ENCODE data around the gene LRIT3. TPM values are rescaled to one million over a fixed set of nuclear protein-coding genes. Genes with fewer than 3 reads are reported as not detected.

The LRIT3 gene
- total and polyA plus RNA-seq, 9 donors = 0.09 to 0.76 (median 0.21) TPM

- Histone ChIP-seq H3K4me1 (ENCODE audit: control insufficient read depth, insufficient read depth, low read length) (no peaks in the 10 kb centered on the region), H3K4me3 (ENCODE audit: low read length) (no peak overlapping the region), H3K36me3 (ENCODE audit: control insufficient read depth, insufficient read depth, low read length) (no peaks in the 10 kb centered on the region), H3K9me3 (replicated peaks; ENCODE audit: control insufficient read depth, low read depth, low read length) (no peaks in the 10 kb centered on the region), H3K27ac (ENCODE audit: low read length) (no peak overlapping the region), H3K27me3 (ENCODE audit: control insufficient read depth, insufficient read depth, low read length) (no peaks in the 10 kb centered on the region)
- DNase-seq = peak; percentile 13
Observed at GRCh38 chr4:109890076-109890475, 42.2 kb downstream of the LRIT3 start.

- H3K27me3 ChIP-seq (ENCODE audit: control insufficient read depth, insufficient read depth, low read length) = no peaks in the 10 kb centered on the region
- no peaks in the 10 kb centered on the region for H3K4me1 ChIP-seq (ENCODE audit: control insufficient read depth, insufficient read depth, low read length)
- DNase-seq = no peak
- H3K9me3 ChIP-seq (replicated peaks; ENCODE audit: control insufficient read depth, low read depth, low read length) = no peaks in the 10 kb centered on the region
- no peaks in the 10 kb centered on the region for H3K36me3 ChIP-seq (ENCODE audit: control insufficient read depth, insufficient read depth, low read length)
- no peak overlapping the region for H3K4me3 ChIP-seq (ENCODE audit: low read length)
- no peak overlapping the region for H3K27ac ChIP-seq (ENCODE audit: low read length)
- 93% methylated on average over 3 of the region's 8 CpGs for WGBS (ENCODE audit: insufficient coverage)
Observed at GRCh38 chr4:109902559-109903251, 54.8 kb downstream of the LRIT3 start.

- Histone ChIP-seq H3K4me3 (ENCODE audit: low read length) (no peak overlapping the region), H3K27me3 (ENCODE audit: control insufficient read depth, insufficient read depth, low read length) (no peaks in the 10 kb centered on the region), H3K27ac (ENCODE audit: low read length) (no peak overlapping the region), H3K9me3 (replicated peaks; ENCODE audit: control insufficient read depth, low read depth, low read length) (no peaks in the 10 kb centered on the region), H3K4me1 (ENCODE audit: control insufficient read depth, insufficient read depth, low read length) (no peaks in the 10 kb centered on the region), H3K36me3 (ENCODE audit: control insufficient read depth, insufficient read depth, low read length) (no peaks in the 10 kb centered on the region)
- no CpG with 5 or more reads among the region's 1 CpG for WGBS (ENCODE audit: insufficient coverage)
- DNase-seq = no peak
Observed at GRCh38 chr4:109908731-109909130, 60.8 kb downstream of the LRIT3 start.

DNA sequence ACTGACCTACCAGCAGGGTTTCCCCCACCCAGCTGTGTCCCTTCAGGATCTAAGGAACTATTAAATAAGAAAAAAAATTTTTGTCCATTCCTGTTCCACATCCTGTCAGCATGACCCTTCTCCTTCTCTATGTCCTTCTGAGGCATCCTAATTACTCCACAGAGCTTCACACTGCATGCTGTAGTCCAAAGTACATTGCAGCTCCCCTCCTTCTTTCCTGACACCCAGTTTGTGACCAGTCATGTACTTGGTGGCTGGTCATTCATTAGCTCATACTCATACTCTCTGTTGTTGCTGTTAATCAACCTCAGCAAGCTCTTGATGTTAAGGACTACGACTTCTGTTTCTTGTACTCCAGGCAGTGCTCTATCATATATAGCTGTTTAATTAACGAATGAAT lies 62.3 kb downstream of the LRIT3 start:
- H3K27me3 ChIP-seq (ENCODE audit: control insufficient read depth, insufficient read depth, low read length) = no peaks in the 10 kb centered on the region
- H3K9me3 ChIP-seq (replicated peaks; ENCODE audit: control insufficient read depth, low read depth, low read length) = no peaks in the 10 kb centered on the region
- H3K4me1 ChIP-seq (ENCODE audit: control insufficient read depth, insufficient read depth, low read length) = peaks cover 2% of the 10 kb centered on the region
- no peak for DNase-seq
- H3K4me3 ChIP-seq (ENCODE audit: low read length) = no peak overlapping the region
- no peak overlapping the region for H3K27ac ChIP-seq (ENCODE audit: low read length)
- no peaks in the 10 kb centered on the region for H3K36me3 ChIP-seq (ENCODE audit: control insufficient read depth, insufficient read depth, low read length)
- no CpG with 5 or more reads among the region's 2 CpGs for WGBS (ENCODE audit: insufficient coverage)

- DNase-seq = peak; percentile 13
- H3K27ac ChIP-seq (ENCODE audit: low read length) = no peak within 1 kb of the TSS
- H3K4me3 ChIP-seq (ENCODE audit: low read length) = no peak within 1 kb of the TSS
Observed at GRCh38 chr4:109912706-109913595, 65.0 kb downstream of the LRIT3 start, which contains the start of gene EGF. Gene EGF, plus strand, starts transcription at chr4:109912883. Its CDS starts 453 bp downstream, at chr4:109913336.

DNA sequence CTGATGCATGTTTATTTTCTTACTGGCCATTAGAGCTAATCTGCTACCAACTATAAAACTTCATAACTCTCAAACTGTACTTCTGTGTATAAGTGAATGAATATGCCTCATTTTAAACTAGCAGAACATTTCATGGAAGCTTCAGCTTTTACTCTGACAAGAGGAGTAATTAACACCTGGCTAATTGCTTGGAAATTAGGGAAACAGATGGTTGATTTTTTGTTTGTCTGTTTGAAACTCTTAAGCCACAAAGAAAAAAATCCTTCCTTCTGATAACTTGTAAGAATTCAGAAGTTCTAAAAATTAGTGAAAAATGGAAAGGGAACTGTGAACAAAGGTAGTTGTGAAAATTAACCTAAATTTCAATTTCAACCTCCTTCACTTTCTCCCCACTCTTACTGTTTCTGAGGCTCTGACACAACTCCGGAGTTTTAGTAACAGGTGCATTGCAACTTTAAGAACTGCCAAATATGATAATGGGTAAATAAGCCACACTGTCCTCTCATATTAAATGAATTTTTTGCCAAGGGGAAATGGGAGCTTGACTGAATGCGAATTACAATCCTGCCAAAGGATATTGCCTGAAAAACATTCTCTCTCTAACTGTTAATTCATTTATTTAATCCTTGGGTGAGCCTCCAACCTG lies 65.8 kb downstream of the LRIT3 start:
- H3K4me3 ChIP-seq (ENCODE audit: low read length) = no peak overlapping the region
- no peak for DNase-seq
- H3K9me3 ChIP-seq (replicated peaks; ENCODE audit: control insufficient read depth, low read depth, low read length) = no peaks in the 10 kb centered on the region
- peaks cover 2% of the 10 kb centered on the region for H3K4me1 ChIP-seq (ENCODE audit: control insufficient read depth, insufficient read depth, low read length)
- H3K27me3 ChIP-seq (ENCODE audit: control insufficient read depth, insufficient read depth, low read length) = no peaks in the 10 kb centered on the region
- no CpG with 5 or more reads among the region's 2 CpGs for WGBS (ENCODE audit: insufficient coverage)
- H3K27ac ChIP-seq (ENCODE audit: low read length) = no peak overlapping the region
- no peaks in the 10 kb centered on the region for H3K36me3 ChIP-seq (ENCODE audit: control insufficient read depth, insufficient read depth, low read length)

More at GRCh38 chr4:109912706-109913595, 65.0 kb downstream of the LRIT3 start, which contains the start of gene EGF:
- no peaks in the 10 kb centered on the region for H3K27me3 ChIP-seq (ENCODE audit: control insufficient read depth, insufficient read depth, low read length)
- peaks cover 2% of the 10 kb centered on the region for H3K4me1 ChIP-seq (ENCODE audit: control insufficient read depth, insufficient read depth, low read length)
- no peaks in the 10 kb centered on the region for H3K9me3 ChIP-seq (replicated peaks; ENCODE audit: control insufficient read depth, low read depth, low read length)
- no peaks in the 10 kb centered on the region for H3K36me3 ChIP-seq (ENCODE audit: control insufficient read depth, insufficient read depth, low read length)
- WGBS (ENCODE audit: insufficient coverage) = 55% methylated on average over 3 of the region's 9 CpGs

DNA sequence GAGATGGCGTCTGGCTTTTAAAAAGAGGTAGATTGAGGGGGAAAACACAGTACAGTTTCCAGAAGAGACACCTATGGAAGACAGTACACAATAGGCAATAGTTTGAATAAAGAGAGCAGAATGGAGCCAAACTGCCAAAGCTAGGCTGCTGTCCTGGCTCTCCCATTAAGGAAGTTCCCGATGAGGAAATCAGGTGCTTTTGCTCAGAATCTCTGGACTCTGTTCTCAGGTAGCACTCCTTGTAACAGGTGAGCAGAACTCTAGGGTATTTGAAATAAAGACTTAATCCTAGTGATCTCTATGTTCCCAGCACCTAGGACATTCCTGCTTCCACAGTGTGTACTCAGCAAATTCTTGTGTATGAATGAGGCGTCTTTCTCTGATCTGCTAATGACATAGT lies 66.4 kb downstream of the LRIT3 start:
- Histone ChIP-seq H3K27ac (ENCODE audit: low read length) (no peak overlapping the region), H3K4me3 (ENCODE audit: low read length) (no peak overlapping the region), H3K27me3 (ENCODE audit: control insufficient read depth, insufficient read depth, low read length) (no peaks in the 10 kb centered on the region), H3K4me1 (ENCODE audit: control insufficient read depth, insufficient read depth, low read length) (peaks cover 2% of the 10 kb centered on the region), H3K9me3 (replicated peaks; ENCODE audit: control insufficient read depth, low read depth, low read length) (no peaks in the 10 kb centered on the region), H3K36me3 (ENCODE audit: control insufficient read depth, insufficient read depth, low read length) (no peaks in the 10 kb centered on the region)
- 83% methylated on average over 1 of the region's 3 CpGs for WGBS (ENCODE audit: insufficient coverage)
- DNase-seq = no peak

DNA sequence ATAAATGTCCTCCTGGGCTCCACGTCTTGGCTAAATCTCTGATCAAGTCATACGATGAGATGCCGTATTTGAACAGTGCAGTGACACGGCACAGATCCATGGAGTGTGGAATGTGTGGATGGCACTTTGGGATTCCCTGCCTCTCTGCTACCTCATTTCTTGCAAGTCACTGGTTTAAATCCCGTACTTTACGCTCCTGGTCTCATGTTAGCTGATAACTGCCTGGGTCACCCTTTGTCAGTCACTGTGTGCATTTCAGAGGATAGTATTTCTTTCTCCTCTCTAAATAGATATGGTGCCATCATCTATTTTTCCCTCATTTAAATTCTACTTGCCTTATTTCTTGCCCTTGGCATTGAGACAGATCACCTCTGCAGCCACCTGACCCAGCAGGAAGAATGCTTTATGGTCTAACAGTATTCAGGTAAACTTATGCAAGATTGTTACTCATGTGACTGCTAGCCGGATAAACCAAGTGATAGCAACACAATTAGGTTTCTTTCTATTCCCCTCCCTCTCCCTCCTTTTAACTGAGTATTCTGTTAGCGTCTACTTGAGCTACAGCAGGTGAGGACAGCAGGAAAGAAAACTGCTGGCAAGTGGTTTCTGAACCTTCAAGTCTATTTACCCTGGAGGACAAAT lies 67.6 kb downstream of the LRIT3 start:
- Histone ChIP-seq H3K4me3 (ENCODE audit: low read length) (no peak overlapping the region), H3K27ac (ENCODE audit: low read length) (no peak overlapping the region), H3K27me3 (ENCODE audit: control insufficient read depth, insufficient read depth, low read length) (no peaks in the 10 kb centered on the region), H3K4me1 (ENCODE audit: control insufficient read depth, insufficient read depth, low read length) (peaks cover 2% of the 10 kb centered on the region), H3K36me3 (ENCODE audit: control insufficient read depth, insufficient read depth, low read length) (no peaks in the 10 kb centered on the region), H3K9me3 (replicated peaks; ENCODE audit: control insufficient read depth, low read depth, low read length) (no peaks in the 10 kb centered on the region)
- DNase-seq = peak; percentile 3
- WGBS (ENCODE audit: insufficient coverage) = 63% methylated on average over 4 of the region's 8 CpGs

GRCh38 chr4:109916027-109916409 lies 68.1 kb downstream of the LRIT3 start:
- no peaks in the 10 kb centered on the region for H3K27me3 ChIP-seq (ENCODE audit: control insufficient read depth, insufficient read depth, low read length)
- 10% methylated on average over 2 of the region's 4 CpGs for WGBS (ENCODE audit: insufficient coverage)
- DNase-seq = no peak
- H3K4me3 ChIP-seq (ENCODE audit: low read length) = no peak overlapping the region
- no peaks in the 10 kb centered on the region for H3K36me3 ChIP-seq (ENCODE audit: control insufficient read depth, insufficient read depth, low read length)
- H3K27ac ChIP-seq (ENCODE audit: low read length) = no peak overlapping the region
- H3K4me1 ChIP-seq (ENCODE audit: control insufficient read depth, insufficient read depth, low read length) = peaks cover 2% of the 10 kb centered on the region
- H3K9me3 ChIP-seq (replicated peaks; ENCODE audit: control insufficient read depth, low read depth, low read length) = no peaks in the 10 kb centered on the region
